H1 (cell line): Measurements from ENCODE around the gene AKR1C8. TPM values are rescaled to one million over a fixed set of nuclear protein-coding genes. Genes with fewer than 3 reads are reported as not detected.

Experiments
- CEBPB ChIP-seq: IDR thresholded peaks from 2 replicates; pipeline ENCODE4 v1.6.1; 2012; ENCODE audit warnings: low read depth, low read length
- CHD7 ChIP-seq: fragments of 300-600 bp; sonication (generic); IDR thresholded peaks from 2 replicates; pipeline ENCODE4 v1.7.1; 2012; ENCODE audit warnings: low read length, moderate library complexity, mild to moderate bottlenecking, inconsistent platforms; ENCODE audit not compliant: insufficient replicate concordance
- E2F6 ChIP-seq: IDR thresholded peaks from 2 replicates; pipeline ENCODE4 v1.6.1; 2012; ENCODE audit warnings: inconsistent platforms
- EGR1 ChIP-seq: IDR thresholded peaks from 2 replicates; pipeline ENCODE4 v1.6.1; 2011; ENCODE audit warnings: low read depth, low read length, borderline replicate concordance
- EZH2 ChIP-seq: fragments of 200-600 bp; sonication (generic); IDR thresholded peaks from 2 replicates; pipeline ENCODE4 v1.7.1; 2012; ENCODE audit warnings: low read depth, mild to moderate bottlenecking, moderate library complexity, low read length, inconsistent platforms; ENCODE audit not compliant: severe bottlenecking
- NRF1 ChIP-seq: IDR thresholded peaks from 2 replicates; pipeline ENCODE4 v1.6.1; 2011; ENCODE audit warnings: mild to moderate bottlenecking, low read depth, low read length, improper control_type of control experiment
- PHF8 ChIP-seq: fragments of 200-600 bp; sonication (generic); conservative IDR thresholded peaks from 2 replicates; pipeline ENCODE4 v1.7.1; 2012; ENCODE audit warnings: low read depth, mild to moderate bottlenecking, inconsistent platforms, low read length, moderate library complexity
- POLR2A ChIP-seq, 2 experiments: IDR thresholded peaks; 1 replicate in 1 of 2; 2 replicates in 1 of 2; pipeline ENCODE4 v1.6.1; 2011; ENCODE audit warnings: low read depth in 2 of 2, low read length in 2 of 2, mild to moderate bottlenecking in 2 of 2; ENCODE audit errors: control extremely low read depth in 1 of 2
- SIN3A ChIP-seq, 2 experiments: IDR thresholded peaks in 1 of 2; conservative IDR thresholded peaks in 1 of 2; 2 replicates each; pipeline ENCODE4 v1.6.1; 2011 to 2012; ENCODE audit warnings: low read length in 2 of 2, improper control_type of control experiment in 1 of 2, low read depth in 1 of 2, mild to moderate bottlenecking in 1 of 2
- SP1 ChIP-seq: IDR thresholded peaks from 2 replicates; pipeline ENCODE4 v1.6.1; 2011; ENCODE audit warnings: low read depth, low read length
- SRF ChIP-seq: IDR thresholded peaks from 2 replicates; pipeline ENCODE4 v1.6.1; 2011; ENCODE audit warnings: mild to moderate bottlenecking, low read depth, low read length, moderate library complexity
- polyA plus RNA-seq, 7 experiments: library from polyadenylated mRNA; depleted of rRNA in 3 of 7; stranded (reverse) in 5 of 7; unstranded in 2 of 7; fragments of >200 nt in 5 of 7; fragments of 200-250 nt in 2 of 7; gene quantifications; 1 replicate in 5 of 7; 2 replicates in 1 of 7; 4 replicates in 1 of 7; pipeline versions ENCODE4 v1.2.1 to v1.2.3, GENCODE V29; 2011 to 2013; ENCODE audit warnings: missing spikeins in 2 of 7, mixed read lengths in 2 of 7
- total RNA-seq: library from RNA; stranded (reverse); fragmentation: NEBNext Ultra II Directional; extraction: Animal tissue kit (Norgen Biotek cat#: 25700); gene quantifications from 2 replicates; pipeline ENCODE4 v1.2.1, GENCODE V29; 2021

AKR1C8 gene
- total and polyA plus RNA-seq, 2 of the 8 experiments (the other 6 are each of a cell fraction or from before 2014, with no cell fraction given): not detected

- TF ChIP-seq CHD7 (no peak), EGR1 (no peak), EZH2 (no peak), PHF8 (no peak), POLR2A (IDR thresholded peaks at IDR 0.05; ENCODE audit: control extremely low read depth in 1 of 2, low read depth in 2 of 2, low read length in 2 of 2) (no peak), SRF (no peak), SP1 (no peak), CEBPB (no peak), E2F6 (no peak), SIN3A (conservative IDR thresholded peaks at IDR 0.05 in 1 of 2, IDR thresholded peaks at IDR 0.05 in 1 of 2; ENCODE audit: low read depth in 1 of 2, low read length in 2 of 2) (no peak), NRF1 (no peak)
These were observed 34.3 kb upstream of the AKR1C8 start (continued) for GRCh38 chr10:5219262-5219661.
